Thyroid gland (tissue), 4 donors: ENCODE data around the gene AGTRAP.

Experiments
- CTCF ChIP-seq, 6 experiments: fragments of 200-600 bp in 3 of 6; fragments of 450-650 bp in 3 of 6; sonication (generic) in 3 of 6; IDR thresholded peaks; one replicate each; pipeline ENCODE4 v1.5.1; 2016 to 2019; ENCODE audit warnings: antibody characterized with exemption in 6 of 6, mild to moderate bottlenecking in 2 of 6, inconsistent platforms in 1 of 6, moderate library complexity in 1 of 6
- POLR2A ChIP-seq, 2 donors: fragments of 450-650 bp; IDR thresholded peaks; one replicate each; pipeline ENCODE4 v1.6.1; 2017; ENCODE audit warnings: antibody characterized with exemption in 2 of 2, mild to moderate bottlenecking in 2 of 2, moderate library complexity in 1 of 2

GRCh38 chr1:11790101-11790879 is 54.4 kb downstream of the AGTRAP start:
- no peak for TF ChIP-seq CTCF (IDR thresholded peaks at IDR 0.05)
- no peak for TF ChIP-seq POLR2A (IDR thresholded peaks at IDR 0.05)
